ENCODE measurements around the gene TLE3.

DNA sequence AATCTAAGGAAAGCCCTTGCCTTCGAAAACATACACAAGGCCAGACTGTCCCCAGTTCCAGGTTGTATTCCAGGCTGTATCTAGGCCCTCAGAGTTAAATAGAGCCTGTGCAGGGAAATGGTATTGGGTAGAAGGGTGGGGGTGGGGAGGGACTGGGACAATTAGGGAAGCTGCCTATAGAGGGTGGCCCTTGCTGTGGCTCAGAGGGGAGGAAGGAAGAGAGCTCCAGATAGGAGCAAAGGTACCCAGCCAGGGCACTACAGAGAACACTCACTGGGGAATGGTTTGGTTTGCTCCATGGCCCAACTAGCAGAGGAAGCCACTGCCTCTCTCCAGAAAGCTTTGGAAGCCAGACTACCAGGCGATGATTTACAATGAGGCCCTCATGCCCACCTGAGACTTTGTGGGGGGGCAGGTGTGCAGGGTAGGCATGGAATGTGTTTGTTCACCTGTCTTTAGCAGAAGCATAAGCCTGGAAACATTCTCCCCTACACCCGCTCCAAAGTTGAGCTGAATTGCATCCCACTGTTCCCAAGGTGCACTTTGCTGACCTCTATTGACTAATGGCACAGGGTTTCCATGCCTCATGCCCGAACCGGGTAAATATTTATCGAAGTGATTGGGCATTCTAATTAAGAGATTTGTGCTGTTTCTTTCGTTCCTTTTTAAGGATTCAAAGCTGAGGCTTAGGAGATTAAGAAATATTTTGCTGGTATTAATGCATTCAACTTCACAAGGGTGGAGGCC, 6.3 kb upstream of the TLE3 start:
- TF ChIP-seq, protein P1, sequence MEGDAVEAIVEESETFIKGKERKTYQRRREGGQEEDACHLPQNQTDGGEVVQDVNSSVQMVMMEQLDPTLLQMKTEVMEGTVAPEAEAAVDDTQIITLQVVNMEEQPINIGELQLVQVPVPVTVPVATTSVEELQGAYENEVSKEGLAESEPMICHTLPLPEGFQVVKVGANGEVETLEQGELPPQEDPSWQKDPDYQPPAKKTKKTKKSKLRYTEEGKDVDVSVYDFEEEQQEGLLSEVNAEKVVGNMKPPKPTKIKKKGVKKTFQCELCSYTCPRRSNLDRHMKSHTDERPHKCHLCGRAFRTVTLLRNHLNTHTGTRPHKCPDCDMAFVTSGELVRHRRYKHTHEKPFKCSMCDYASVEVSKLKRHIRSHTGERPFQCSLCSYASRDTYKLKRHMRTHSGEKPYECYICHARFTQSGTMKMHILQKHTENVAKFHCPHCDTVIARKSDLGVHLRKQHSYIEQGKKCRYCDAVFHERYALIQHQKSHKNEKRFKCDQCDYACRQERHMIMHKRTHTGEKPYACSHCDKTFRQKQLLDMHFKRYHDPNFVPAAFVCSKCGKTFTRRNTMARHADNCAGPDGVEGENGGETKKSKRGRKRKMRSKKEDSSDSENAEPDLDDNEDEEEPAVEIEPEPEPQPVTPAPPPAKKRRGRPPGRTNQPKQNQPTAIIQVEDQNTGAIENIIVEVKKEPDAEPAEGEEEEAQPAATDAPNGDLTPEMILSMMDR (optimal IDR thresholded peaks at IDR 0.05 in 1 of 3, IDR thresholded peaks at IDR 0.05 in 1 of 3, conservative IDR thresholded peaks at IDR 0.05 in 1 of 3; ENCODE audit: extremely low read depth in 1 of 3, insufficient read depth in 2 of 3, low read length in 3 of 3) = peak in 1 of 3 experiments; percentile 9
- no peak for TF ChIP-seq EZH2 (IDR thresholded peaks at IDR 0.05; ENCODE audit: low read length)
